Measurements from ENCODE around the gene LDLRAD3. TPM values are rescaled to one million over a fixed set of nuclear protein-coding genes. Genes with fewer than 3 reads are reported as not detected.

The LDLRAD3 gene
- polyA plus RNA-seq, 1 donor (not counting 4 experiments of a cell fraction or from before 2014, with no cell fraction given), result 13.1 TPM

- Histone ChIP-seq H3K27ac (ENCODE audit: control insufficient read depth, insufficient read depth, low read length) (no peak overlapping the region), H3K79me2 (ENCODE audit: control insufficient read depth, insufficient read depth, low read length) (peaks cover 49% of the 10 kb centered on the region), H3K9me3 (ENCODE audit: control insufficient read depth, low read depth, low read length) (no peaks in the 10 kb centered on the region), H3K4me1 (ENCODE audit: control insufficient read depth, extremely low read depth, insufficient read depth, low read length) (no peaks in the 10 kb centered on the region), H3K4me2 (ENCODE audit: control insufficient read depth, extremely low read depth, insufficient read depth, low read depth, low read length) (no peak overlapping the region), H3K9me1 (ENCODE audit: control insufficient read depth, extremely low read depth, insufficient read depth, low read length) (no peaks in the 10 kb centered on the region), H4K20me1 (ENCODE audit: control insufficient read depth, extremely low read depth, insufficient read depth, low read length) (no peaks in the 10 kb centered on the region), H2AFZ (ENCODE audit: control insufficient read depth, low read length) (no peak overlapping the region), H3K4me3 (ENCODE audit: control insufficient read depth in 2 of 3, extremely low read depth in 1 of 3, insufficient read depth in 2 of 3, low read depth in 1 of 3, low read length in 3 of 3) (no peak overlapping the region), H3K36me3 (ENCODE audit: control insufficient read depth in 2 of 2, extremely low read depth in 1 of 2, insufficient read depth in 2 of 2, low read length in 2 of 2) (no peaks in the 10 kb centered on the region), H3K27me3 (ENCODE audit: control insufficient read depth, extremely low read depth, insufficient read depth, low read length) (no peaks in the 10 kb centered on the region), H3K9ac (ENCODE audit: control insufficient read depth, extremely low read depth, insufficient read depth, low read length) (no peak overlapping the region)
- FAIRE-seq, result no peak
- TF ChIP-seq CTCF (optimal IDR thresholded peaks at IDR 0.05 in 1 of 3, IDR thresholded peaks at IDR 0.05 in 1 of 3, conservative IDR thresholded peaks at IDR 0.05 in 1 of 3; ENCODE audit: extremely low read depth in 1 of 3, insufficient read depth in 2 of 3, low read length in 3 of 3) (no peak), EZH2 (IDR thresholded peaks at IDR 0.05; ENCODE audit: low read length) (no peak)
- no peak for DNase-seq (ENCODE audit: low read depth, low spot score)
- dilution Hi-C loops (cut with MboI; ENCODE audit: extremely low pct_ligation_motif_present, low sequenced_read_pairs), result no loop called here
Measured at GRCh38 chr11:35964841-35965240, 21.0 kb downstream of the LDLRAD3 start.

GRCh38 chr11:35967042-35967441, 23.2 kb downstream of the LDLRAD3 start:
- H3K9me1 ChIP-seq (ENCODE audit: control insufficient read depth, extremely low read depth, insufficient read depth, low read length), result no peaks in the 10 kb centered on the region
- no peak overlapping the region for H3K4me3 ChIP-seq (ENCODE audit: control insufficient read depth in 2 of 3, extremely low read depth in 1 of 3, insufficient read depth in 2 of 3, low read depth in 1 of 3, low read length in 3 of 3)
- peaks cover 52% of the 10 kb centered on the region for H3K79me2 ChIP-seq (ENCODE audit: control insufficient read depth, insufficient read depth, low read length)
- dilution Hi-C loops (cut with MboI; ENCODE audit: extremely low pct_ligation_motif_present, low sequenced_read_pairs), result no loop called here
- no peaks in the 10 kb centered on the region for H3K36me3 ChIP-seq (ENCODE audit: control insufficient read depth in 2 of 2, extremely low read depth in 1 of 2, insufficient read depth in 2 of 2, low read length in 2 of 2)
- no peaks in the 10 kb centered on the region for H3K4me1 ChIP-seq (ENCODE audit: control insufficient read depth, extremely low read depth, insufficient read depth, low read length)
- DNase-seq (ENCODE audit: low read depth, low spot score), result no peak
- H4K20me1 ChIP-seq (ENCODE audit: control insufficient read depth, extremely low read depth, insufficient read depth, low read length), result peaks cover 3% of the 10 kb centered on the region
- H3K27ac ChIP-seq (ENCODE audit: control insufficient read depth, insufficient read depth, low read length), result no peak overlapping the region
- H3K9me3 ChIP-seq (ENCODE audit: control insufficient read depth, low read depth, low read length), result no peaks in the 10 kb centered on the region
- no peak overlapping the region for H3K4me2 ChIP-seq (ENCODE audit: control insufficient read depth, extremely low read depth, insufficient read depth, low read depth, low read length)
- no peak for TF ChIP-seq CTCF (optimal IDR thresholded peaks at IDR 0.05 in 1 of 3, IDR thresholded peaks at IDR 0.05 in 1 of 3, conservative IDR thresholded peaks at IDR 0.05 in 1 of 3; ENCODE audit: extremely low read depth in 1 of 3, insufficient read depth in 2 of 3, low read length in 3 of 3)
- TF ChIP-seq EZH2 (IDR thresholded peaks at IDR 0.05; ENCODE audit: low read length), result no peak
- FAIRE-seq, result no peak
- no peaks in the 10 kb centered on the region for H3K27me3 ChIP-seq (ENCODE audit: control insufficient read depth, extremely low read depth, insufficient read depth, low read length)
- H3K9ac ChIP-seq (ENCODE audit: control insufficient read depth, extremely low read depth, insufficient read depth, low read length), result no peak overlapping the region
- H2AFZ ChIP-seq (ENCODE audit: control insufficient read depth, low read length), result no peak overlapping the region

All from keratinocyte (primary cell).